Endothelial cell of umbilical vein (primary cell): ENCODE measurements around the gene KIF25. TPM values are rescaled to one million over a fixed set of nuclear protein-coding genes. Genes with fewer than 3 reads are reported as not detected.

ENCODE experiments used
- BruUV-seq: library from RNA; stranded (reverse); fragments of 400-500 nt; replicated peaks from 2 replicates; lab custom pipeline; 2021; lab: Mats Ljungman, UMichigan
- CTCF ChIA-PET: fragments of 300-600, 350-600 bp; sonication (Branson Sonifier 250); formaldehyde crosslinking; loops from one replicate; lab custom pipeline; 2021; ENCODE audit warnings: antibody characterized with exemption, inconsistent platforms; lab: Charles Lee
- POLR2A ChIA-PET: fragments of 300-600, 350-600 bp; sonication (Branson Sonifier 250); formaldehyde crosslinking; loops from one replicate; lab custom pipeline; 2021; ENCODE audit warnings: antibody characterized with exemption, inconsistent platforms; lab: Charles Lee
- DNase-seq: peaks from one replicate; pipeline ENCODE4 v3.0.0-alpha.2; 2011; ENCODE audit warnings: low read depth, low spot score
- FAIRE-seq: peaks from 2 replicates; lab custom pipeline; 2011; peaks lifted over from hg19 to GRCh38; lab: Jason Lieb, UNC
- H2AFZ ChIP-seq: 2 replicates; pipeline ENCODE4 v1.6.0; 2012; ENCODE audit warnings: low read depth, low read length, control low read depth, inconsistent platforms
- H3K27ac ChIP-seq: 2 replicates; pipeline ENCODE4 v1.5.1; 2011; ENCODE audit warnings: low read depth, mild to moderate bottlenecking, control low read depth, low read length, moderate library complexity; ENCODE audit not compliant: insufficient read depth
- H3K27me3 ChIP-seq, 2 experiments: 2 replicates each; pipeline versions ENCODE4 v1.6.0 to v1.6.1; 2011; ENCODE audit warnings: low read length in 2 of 2, mixed read lengths in 1 of 2; ENCODE audit not compliant: control insufficient read depth in 2 of 2, insufficient read depth in 2 of 2
- H3K36me3 ChIP-seq, 2 experiments: 2 replicates in 1 of 2; 3 replicates in 1 of 2; pipeline ENCODE4 v1.5.1; 2011; ENCODE audit warnings: low read length in 2 of 2, mild to moderate bottlenecking in 1 of 2, moderate library complexity in 1 of 2; ENCODE audit not compliant: control insufficient read depth in 2 of 2, insufficient read depth in 2 of 2; ENCODE audit errors: extremely low read depth in 1 of 2
- H3K4me1 ChIP-seq: 3 replicates; pipeline ENCODE4 v1.5.1; 2011; ENCODE audit warnings: mild to moderate bottlenecking, low read length; ENCODE audit not compliant: control insufficient read depth, insufficient read depth; ENCODE audit errors: extremely low read depth
- H3K4me2 ChIP-seq: 2 replicates; pipeline ENCODE4 v1.6.1; 2011; ENCODE audit warnings: low read length, control low read depth, mixed read lengths; ENCODE audit not compliant: insufficient read depth
- H3K4me3 ChIP-seq, 3 experiments: fragments of 200-600 bp in 1 of 3; sonication (generic), shearing (Covaris generic) in 1 of 3; replicated peaks in 1 of 3; 2 replicates each; pipeline ENCODE4 v1.5.1; 2011 to 2016; ENCODE audit warnings: control low read depth in 3 of 3, low read length in 3 of 3, mild to moderate bottlenecking in 2 of 3, inconsistent platforms in 1 of 3, low read depth in 1 of 3, moderate library complexity in 1 of 3; ENCODE audit not compliant: insufficient read depth in 1 of 3
- H3K79me2 ChIP-seq: 2 replicates; pipeline ENCODE4 v1.6.0; 2012; ENCODE audit warnings: low read length, inconsistent platforms; ENCODE audit not compliant: control insufficient read depth, insufficient read depth
- H3K9ac ChIP-seq: replicated peaks from 2 replicates; pipeline ENCODE3; 2011; ENCODE audit warnings: low read length, control low read depth; ENCODE audit not compliant: insufficient read depth; ENCODE audit errors: extremely low read depth
- H3K9me1 ChIP-seq: replicated peaks from 3 replicates; pipeline ENCODE4 v1.6.0; 2011; ENCODE audit warnings: mild to moderate bottlenecking, low read length; ENCODE audit not compliant: control insufficient read depth, insufficient read depth; ENCODE audit errors: extremely low read depth
- H3K9me3 ChIP-seq: replicated peaks from 2 replicates; pipeline ENCODE4 v1.5.1; 2012; ENCODE audit warnings: low read length, inconsistent platforms; ENCODE audit not compliant: control insufficient read depth, insufficient read depth
- H4K20me1 ChIP-seq: replicated peaks from 2 replicates; pipeline ENCODE3; 2011; ENCODE audit warnings: mild to moderate bottlenecking, low read length; ENCODE audit not compliant: control insufficient read depth, insufficient read depth; ENCODE audit errors: extremely low read depth
- CTCF ChIP-seq, 2 donors: IDR thresholded peaks; 1 replicate in 1 of 2; 2 replicates in 1 of 2; pipeline ENCODE4 v1.5.1; 2011; ENCODE audit warnings: low read length in 2 of 2, mild to moderate bottlenecking in 2 of 2, moderate library complexity in 2 of 2, control low read depth in 1 of 2, inconsistent platforms in 1 of 2, low read depth in 1 of 2; ENCODE audit not compliant: insufficient read depth in 1 of 2; ENCODE audit errors: extremely low read depth in 1 of 2
- EZH2 ChIP-seq: IDR thresholded peaks from 2 replicates; pipeline ENCODE4 v1.6.1; 2012; ENCODE audit warnings: borderline replicate concordance, low read depth, mild to moderate bottlenecking, moderate library complexity, low read length, inconsistent platforms; ENCODE audit not compliant: severe bottlenecking
- FOS ChIP-seq: IDR thresholded peaks from 2 replicates; pipeline ENCODE4 v1.6.1; 2011; ENCODE audit warnings: mild to moderate bottlenecking, low read length, moderate library complexity, borderline replicate concordance; ENCODE audit not compliant: insufficient read depth
- GATA2 ChIP-seq: IDR thresholded peaks from 2 replicates; pipeline ENCODE4 v1.7.0; 2011; ENCODE audit warnings: low read depth, mild to moderate bottlenecking, moderate library complexity, mixed read lengths, low read length; ENCODE audit not compliant: insufficient read length, insufficient read depth
- JUN ChIP-seq: IDR thresholded peaks from 2 replicates; pipeline ENCODE4 v1.6.1; 2011; ENCODE audit warnings: borderline replicate concordance, low read depth; ENCODE audit not compliant: insufficient read length, insufficient read depth
- MAX ChIP-seq: IDR thresholded peaks from 2 replicates; pipeline ENCODE4 v1.6.1; 2011; ENCODE audit not compliant: insufficient read depth, insufficient read length
- MYC ChIP-seq: IDR thresholded peaks from one replicate; pipeline ENCODE4 v1.6.1; 2011; ENCODE audit warnings: mild to moderate bottlenecking, low read depth, low read length
- POLR2A ChIP-seq: IDR thresholded peaks from 2 replicates; pipeline ENCODE4 v1.6.1; 2012; ENCODE audit warnings: low read depth, mild to moderate bottlenecking, control low read depth, low read length
- POLR2AphosphoS5 ChIP-seq: IDR thresholded peaks from 2 replicates; pipeline ENCODE4 v1.6.1; 2012; ENCODE audit warnings: low read depth, mild to moderate bottlenecking, control low read depth, low read length, moderate library complexity; ENCODE audit not compliant: insufficient read depth
- dilution Hi-C: fragments of 300-500 bp; cut with MboI; formaldehyde crosslinking; loops from one replicate; pipeline ENCODE4 v1.15.0; 2019; ENCODE audit warnings: low sequenced_read_pairs; ENCODE audit not compliant: extremely low pct_ligation_motif_present
- intact Hi-C: fragments of 100-400 bp; cut with micrococcal nuclease; formaldehyde crosslinking; loops from one replicate; pipeline ENCODE4 v1.10.0; 2022
- polyA plus RNA-seq, 4 experiments: library from polyadenylated mRNA; depleted of rRNA in 3 of 4; stranded (reverse) in 3 of 4; unstranded in 1 of 4; fragments of >200 nt; gene quantifications; 2 replicates each; pipeline versions ENCODE4 v1.2.1 to v1.2.3, GENCODE V29; 2011 to 2012; ENCODE audit warnings: missing spikeins in 1 of 4
- total RNA-seq: library from RNA; stranded (reverse); gene quantifications from 2 replicates; pipeline ENCODE4 v1.2.3, GENCODE V29; 2021

Gene KIF25
- total and polyA plus RNA-seq, 2 donors (not counting 3 experiments of a cell fraction or from before 2014, with no cell fraction given) = not detected

GRCh38 chr6:167984144-167984719, 13.2 kb upstream of the KIF25 start:
- Histone ChIP-seq H3K27me3 (no peaks in the 10 kb centered on the region), H3K4me3 (no peak overlapping the region), H3K9ac (no peak overlapping the region), H3K79me2 (no peaks in the 10 kb centered on the region), H3K27ac (no peak overlapping the region), H3K36me3 (no peaks in the 10 kb centered on the region), H3K9me1 (no peaks in the 10 kb centered on the region), H2AFZ (no peak overlapping the region), H3K4me1 (peaks cover 4% of the 10 kb centered on the region), H3K9me3 (no peaks in the 10 kb centered on the region), H3K4me2 (no peak overlapping the region), H4K20me1 (no peaks in the 10 kb centered on the region)
- dilution Hi-C loops (no loop called here), intact Hi-C loops (loop anchor here (5.0 kb wide), 1 partner anchor 148 kb away; no protein-coding TSS in a partner anchor)
- BruUV-seq = no TSS peak
- FAIRE-seq (no peak), DNase-seq (no peak)
- POLR2A ChIA-PET = no interaction called here
- TF ChIP-seq CTCF (IDR thresholded peaks at IDR 0.05; ENCODE audit: extremely low read depth in 1 of 2, insufficient read depth in 1 of 2, low read depth in 1 of 2, low read length in 2 of 2) (no peak), JUN (no peak), POLR2A (no peak), FOS (no peak), MYC (no peak), MAX (no peak), EZH2 (no peak), GATA2 (no peak), POLR2AphosphoS5 (no peak)
- CTCF ChIA-PET = interaction anchor here (0.6 to 1.2 kb wide), 2 partner anchors 21 to 52 kb away, joined by 3 to 4 read pairs; no protein-coding TSS in a partner anchor
